ENCODE measurements around the gene SAG.

DNA sequence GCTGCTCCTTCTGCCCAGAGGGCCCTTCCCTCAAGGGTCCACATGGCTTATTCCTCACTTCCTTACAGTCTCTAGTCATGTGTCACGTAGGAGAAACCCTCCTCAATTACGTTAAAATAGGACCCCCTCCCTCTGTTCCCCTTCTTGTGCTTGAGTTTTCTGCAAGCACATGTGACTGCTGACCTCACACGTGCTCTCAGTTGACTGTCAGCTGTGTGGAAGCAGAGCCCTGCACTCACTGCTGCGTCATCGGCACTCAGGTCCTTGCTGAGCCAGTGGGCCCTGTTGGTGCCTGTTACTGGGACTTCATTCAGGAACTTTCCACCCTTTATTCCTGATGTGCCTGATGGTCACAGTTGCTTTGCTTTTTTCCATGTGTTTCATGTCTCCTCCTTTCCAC is 45.1 kb upstream of the SAG start:
- TF ChIP-seq, protein P1, sequence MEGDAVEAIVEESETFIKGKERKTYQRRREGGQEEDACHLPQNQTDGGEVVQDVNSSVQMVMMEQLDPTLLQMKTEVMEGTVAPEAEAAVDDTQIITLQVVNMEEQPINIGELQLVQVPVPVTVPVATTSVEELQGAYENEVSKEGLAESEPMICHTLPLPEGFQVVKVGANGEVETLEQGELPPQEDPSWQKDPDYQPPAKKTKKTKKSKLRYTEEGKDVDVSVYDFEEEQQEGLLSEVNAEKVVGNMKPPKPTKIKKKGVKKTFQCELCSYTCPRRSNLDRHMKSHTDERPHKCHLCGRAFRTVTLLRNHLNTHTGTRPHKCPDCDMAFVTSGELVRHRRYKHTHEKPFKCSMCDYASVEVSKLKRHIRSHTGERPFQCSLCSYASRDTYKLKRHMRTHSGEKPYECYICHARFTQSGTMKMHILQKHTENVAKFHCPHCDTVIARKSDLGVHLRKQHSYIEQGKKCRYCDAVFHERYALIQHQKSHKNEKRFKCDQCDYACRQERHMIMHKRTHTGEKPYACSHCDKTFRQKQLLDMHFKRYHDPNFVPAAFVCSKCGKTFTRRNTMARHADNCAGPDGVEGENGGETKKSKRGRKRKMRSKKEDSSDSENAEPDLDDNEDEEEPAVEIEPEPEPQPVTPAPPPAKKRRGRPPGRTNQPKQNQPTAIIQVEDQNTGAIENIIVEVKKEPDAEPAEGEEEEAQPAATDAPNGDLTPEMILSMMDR (IDR thresholded peaks at IDR 0.05): no peak
- TF ChIP-seq POLR2AphosphoS5 (IDR thresholded peaks at IDR 0.05; ENCODE audit: low read depth, low read length): no peak

Measured in Panc1 (cell line).